Measurements from ENCODE around the gene BRIP1. TPM values are rescaled to one million over a fixed set of nuclear protein-coding genes. Genes with fewer than 3 reads are reported as not detected.

BRIP1 gene
- total RNA-seq, 1 donor from 2014 or later = 6.4 TPM

DNA sequence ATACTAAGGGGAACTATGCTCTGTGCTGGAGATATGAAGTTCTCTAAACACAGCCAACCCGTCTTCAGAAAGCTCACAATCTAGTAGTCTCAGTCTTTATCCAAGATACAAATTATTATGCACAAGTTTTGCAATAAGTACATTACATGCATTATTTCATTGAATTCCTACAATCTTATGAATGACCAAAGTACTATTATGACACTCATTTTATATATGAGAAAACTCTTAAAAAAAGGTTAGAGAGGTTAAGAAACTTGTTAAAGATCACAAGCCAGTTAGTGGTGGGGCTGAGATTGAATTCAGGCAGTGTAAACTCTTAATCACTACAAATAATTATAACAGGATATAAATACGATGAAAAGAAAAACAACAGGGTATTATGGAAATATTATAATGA is 4.7 kb upstream of the BRIP1 start:
- Histone ChIP-seq H3K27me3 (ENCODE audit: insufficient read depth, low read length) (no peaks in the 10 kb centered on the region), H4K20me1 (ENCODE audit: insufficient read depth, low read length) (no peaks in the 10 kb centered on the region), H3K4me2 (ENCODE audit: low read length) (no peak overlapping the region), H3K9ac (ENCODE audit: low read length) (no peak overlapping the region), H3K79me2 (ENCODE audit: insufficient read depth, low read length) (peaks cover 2% of the 10 kb centered on the region), H3K4me3 (ENCODE audit: insufficient read depth, low read depth, low read length) (no peak overlapping the region), H3K27ac (ENCODE audit: low read depth, low read length) (no peak overlapping the region), H3K4me1 (ENCODE audit: insufficient read depth, low read length) (no peaks in the 10 kb centered on the region), H2AFZ (ENCODE audit: low read depth, low read length) (no peak overlapping the region), H3K36me3 (ENCODE audit: insufficient read depth, low read length) (peaks cover 11% of the 10 kb centered on the region), H3K9me3 (ENCODE audit: insufficient read depth, low read depth, low read length) (no peaks in the 10 kb centered on the region)
- H3K4me1 Mint-ChIP-seq (ENCODE audit: low read depth, unreplicated experiment) = peaks cover 2% of the 10 kb centered on the region
- no peak for DNase-seq (ENCODE audit: low read depth)
- H3K27ac Mint-ChIP-seq (ENCODE audit: unreplicated experiment) = no peak overlapping the region
- H3K9me3 Mint-ChIP-seq (ENCODE audit: unreplicated experiment) = no peaks in the 10 kb centered on the region
- FAIRE-seq = no peak
- H3K36me3 Mint-ChIP-seq (ENCODE audit: low read depth, unreplicated experiment) = no peaks in the 10 kb centered on the region
- TF ChIP-seq EZH2 (IDR thresholded peaks at IDR 0.05; ENCODE audit: insufficient read depth, low read length) = no peak
- TF ChIP-seq, protein P1, sequence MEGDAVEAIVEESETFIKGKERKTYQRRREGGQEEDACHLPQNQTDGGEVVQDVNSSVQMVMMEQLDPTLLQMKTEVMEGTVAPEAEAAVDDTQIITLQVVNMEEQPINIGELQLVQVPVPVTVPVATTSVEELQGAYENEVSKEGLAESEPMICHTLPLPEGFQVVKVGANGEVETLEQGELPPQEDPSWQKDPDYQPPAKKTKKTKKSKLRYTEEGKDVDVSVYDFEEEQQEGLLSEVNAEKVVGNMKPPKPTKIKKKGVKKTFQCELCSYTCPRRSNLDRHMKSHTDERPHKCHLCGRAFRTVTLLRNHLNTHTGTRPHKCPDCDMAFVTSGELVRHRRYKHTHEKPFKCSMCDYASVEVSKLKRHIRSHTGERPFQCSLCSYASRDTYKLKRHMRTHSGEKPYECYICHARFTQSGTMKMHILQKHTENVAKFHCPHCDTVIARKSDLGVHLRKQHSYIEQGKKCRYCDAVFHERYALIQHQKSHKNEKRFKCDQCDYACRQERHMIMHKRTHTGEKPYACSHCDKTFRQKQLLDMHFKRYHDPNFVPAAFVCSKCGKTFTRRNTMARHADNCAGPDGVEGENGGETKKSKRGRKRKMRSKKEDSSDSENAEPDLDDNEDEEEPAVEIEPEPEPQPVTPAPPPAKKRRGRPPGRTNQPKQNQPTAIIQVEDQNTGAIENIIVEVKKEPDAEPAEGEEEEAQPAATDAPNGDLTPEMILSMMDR (IDR thresholded peaks at IDR 0.05; ENCODE audit: insufficient read depth, low read depth, low read length) = no peak
- H3K27me3 Mint-ChIP-seq (ENCODE audit: low read depth, unreplicated experiment) = no peaks in the 10 kb centered on the region
- H3K4me3 Mint-ChIP-seq (ENCODE audit: unreplicated experiment) = no peak overlapping the region

DNA sequence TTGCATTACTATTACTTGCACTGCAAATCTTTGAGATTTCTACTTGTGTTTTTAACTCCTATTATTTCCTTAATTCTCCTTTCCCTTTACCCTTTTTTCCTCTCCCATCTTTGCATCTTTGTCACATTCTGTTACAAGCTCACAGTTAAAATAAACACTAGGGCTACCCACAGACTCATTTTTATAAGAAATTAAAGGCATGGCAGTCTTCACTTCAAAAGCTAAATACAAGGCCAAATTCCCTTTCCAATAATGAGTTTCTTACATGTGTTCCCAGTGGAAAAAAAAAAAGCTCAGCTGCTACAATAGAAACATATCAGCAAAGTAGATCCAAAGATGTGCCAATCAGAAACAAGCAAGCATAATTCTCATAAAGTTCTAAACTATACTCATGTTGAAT is 3.7 kb upstream of the BRIP1 start:
- H3K4me3 ChIP-seq (ENCODE audit: insufficient read depth, low read depth, low read length) = no peak overlapping the region
- H3K4me1 Mint-ChIP-seq (ENCODE audit: low read depth, unreplicated experiment) = peaks cover 11% of the 10 kb centered on the region
- peaks cover 12% of the 10 kb centered on the region for H3K79me2 ChIP-seq (ENCODE audit: insufficient read depth, low read length)
- H2AFZ ChIP-seq (ENCODE audit: low read depth, low read length) = no peak overlapping the region
- H3K9me3 ChIP-seq (ENCODE audit: insufficient read depth, low read depth, low read length) = no peaks in the 10 kb centered on the region
- H3K9me3 Mint-ChIP-seq (ENCODE audit: unreplicated experiment) = no peaks in the 10 kb centered on the region
- TF ChIP-seq, protein P1 (IDR thresholded peaks at IDR 0.05; ENCODE audit: insufficient read depth, low read depth, low read length) = no peak
- TF ChIP-seq EZH2 (IDR thresholded peaks at IDR 0.05; ENCODE audit: insufficient read depth, low read length) = no peak
- H3K4me2 ChIP-seq (ENCODE audit: low read length) = no peak overlapping the region
- H4K20me1 ChIP-seq (ENCODE audit: insufficient read depth, low read length) = no peaks in the 10 kb centered on the region
- H3K27ac ChIP-seq (ENCODE audit: low read depth, low read length) = no peak overlapping the region
- peaks cover 6% of the 10 kb centered on the region for H3K4me1 ChIP-seq (ENCODE audit: insufficient read depth, low read length)
- H3K36me3 ChIP-seq (ENCODE audit: insufficient read depth, low read length) = peaks cover 11% of the 10 kb centered on the region
- no peak for DNase-seq (ENCODE audit: low read depth)
- no peaks in the 10 kb centered on the region for H3K36me3 Mint-ChIP-seq (ENCODE audit: low read depth, unreplicated experiment)
- H3K27me3 ChIP-seq (ENCODE audit: insufficient read depth, low read length) = no peaks in the 10 kb centered on the region
- FAIRE-seq = no peak
- H3K27ac Mint-ChIP-seq (ENCODE audit: unreplicated experiment) = no peak overlapping the region
- no peak overlapping the region for H3K9ac ChIP-seq (ENCODE audit: low read length)
- no peak overlapping the region for H3K4me3 Mint-ChIP-seq (ENCODE audit: unreplicated experiment)
- no peaks in the 10 kb centered on the region for H3K27me3 Mint-ChIP-seq (ENCODE audit: low read depth, unreplicated experiment)

DNA sequence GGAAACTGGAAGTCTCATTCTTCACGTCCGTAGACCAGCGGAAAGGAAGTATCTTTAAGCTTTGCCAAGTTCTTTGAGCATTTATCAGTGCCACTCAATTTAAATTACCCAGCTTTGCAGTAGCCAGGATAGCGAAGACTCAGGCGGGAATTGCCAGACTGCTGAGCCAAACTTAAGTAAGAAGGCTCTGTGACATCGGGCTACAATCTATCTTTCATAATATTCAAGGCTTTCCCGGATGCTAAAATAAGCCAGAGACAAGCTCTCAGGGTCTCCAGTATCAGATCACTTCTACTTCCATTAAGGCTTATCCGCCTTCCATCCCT is 436 bp upstream of the BRIP1 start:
- FAIRE-seq = no peak

More for the DNA sequence above, 436 bp upstream of the BRIP1 start:
- Histone ChIP-seq H3K9ac (ENCODE audit: low read length) (peak overlapping the region; percentile 94), H3K9me3 (ENCODE audit: insufficient read depth, low read depth, low read length) (no peaks in the 10 kb centered on the region), H3K27me3 (ENCODE audit: insufficient read depth, low read length) (no peaks in the 10 kb centered on the region), H3K4me2 (ENCODE audit: low read length) (peak overlapping the region; percentile 96), H3K4me1 (ENCODE audit: insufficient read depth, low read length) (peaks cover 11% of the 10 kb centered on the region), H4K20me1 (ENCODE audit: insufficient read depth, low read length) (no peaks in the 10 kb centered on the region), H3K79me2 (ENCODE audit: insufficient read depth, low read length) (peaks cover 43% of the 10 kb centered on the region), H2AFZ (ENCODE audit: low read depth, low read length) (peak overlapping the region; percentile 91), H3K27ac (ENCODE audit: low read depth, low read length) (peak overlapping the region; percentile 91), H3K4me3 (ENCODE audit: insufficient read depth, low read depth, low read length) (peak overlapping the region; percentile 97), H3K36me3 (ENCODE audit: insufficient read depth, low read length) (peaks cover 10% of the 10 kb centered on the region)
- H3K4me1 Mint-ChIP-seq (ENCODE audit: low read depth, unreplicated experiment) = peaks cover 19% of the 10 kb centered on the region
- TF ChIP-seq, protein P1 (IDR thresholded peaks at IDR 0.05; ENCODE audit: insufficient read depth, low read depth, low read length) = no peak
- no peak for TF ChIP-seq EZH2 (IDR thresholded peaks at IDR 0.05; ENCODE audit: insufficient read depth, low read length)
- no peaks in the 10 kb centered on the region for H3K27me3 Mint-ChIP-seq (ENCODE audit: low read depth, unreplicated experiment)
- peak overlapping the region; percentile 97 for H3K4me3 Mint-ChIP-seq (ENCODE audit: unreplicated experiment)
- no peaks in the 10 kb centered on the region for H3K36me3 Mint-ChIP-seq (ENCODE audit: low read depth, unreplicated experiment)
- no peaks in the 10 kb centered on the region for H3K9me3 Mint-ChIP-seq (ENCODE audit: unreplicated experiment)
- peak overlapping the region; percentile 75 for H3K27ac Mint-ChIP-seq (ENCODE audit: unreplicated experiment)
- DNase-seq (ENCODE audit: low read depth) = no peak
